Left lung (tissue), 10 donors: Measurements from ENCODE around the gene CNIH4. TPM values are rescaled to one million over a fixed set of nuclear protein-coding genes. Genes with fewer than 3 reads are reported as not detected.
A peak's percentile ranks its signal among the peaks of the same experiment; 100 is the strongest.

Experiments
- ATAC-seq: fragments of 200-7000 bp; cut with Tn5 transposase; one replicate; pipeline ENCODE4 v1.9.1; 2020; ENCODE audit warnings: moderate library complexity
- DNase-seq, 4 donors: peaks; one replicate each; pipeline ENCODE4 v3.0.0-alpha.2; 2013 to 2020
- H3K27ac ChIP-seq, 2 donors: fragments of 200-600 bp; sonication (generic) in 1 of 2; one replicate each; pipeline versions ENCODE4 v1.5.0 to v1.8.0; 2020 to 2021
- H3K27me3 ChIP-seq, 2 donors: fragments of 200-600 bp; sonication (generic) in 1 of 2; one replicate each; pipeline versions ENCODE4 v1.5.0 to v1.8.0; 2020 to 2021
- H3K36me3 ChIP-seq, 2 donors: fragments of 200-600 bp; sonication (generic) in 1 of 2; one replicate each; pipeline versions ENCODE4 v1.5.0 to v1.8.0; 2020 to 2021
- H3K4me1 ChIP-seq, 2 donors: fragments of 200-600 bp; one replicate each; pipeline ENCODE4 v1.8.0; 2021
- H3K4me3 ChIP-seq, 2 donors: fragments of 200-600 bp; sonication (generic) in 1 of 2; one replicate each; pipeline versions ENCODE4 v1.5.0 to v1.8.0; 2020 to 2021; ENCODE audit warnings: mild to moderate bottlenecking in 1 of 2
- H3K9me3 ChIP-seq, 2 donors: fragments of 200-600 bp; sonication (generic) in 1 of 2; one replicate each; pipeline versions ENCODE4 v1.5.0 to v1.8.0; 2020 to 2021
- CTCF ChIP-seq, 2 donors: fragments of 200-600 bp; sonication (generic) in 1 of 2; IDR thresholded peaks; one replicate each; pipeline versions ENCODE4 v1.5.0 to v1.8.0; 2021; ENCODE audit warnings: antibody characterized with exemption in 2 of 2
- intact Hi-C, 2 donors: fragments of 100-400 bp; cut with DNase I; formaldehyde crosslinking; loops; one replicate each; pipeline versions ENCODE4 v1.11.2 to v1.14.2; 2022
- polyA plus RNA-seq, 6 donors: library from polyadenylated mRNA; unstranded; fragments of 120-200 nt; gene quantifications; one replicate each; pipeline ENCODE4 v1.2.1, GENCODE V29; 2013; ENCODE audit not compliant: insufficient read length in 6 of 6
- total RNA-seq, 2 donors: library from RNA; stranded (reverse); fragmentation: NEBNext Ultra II Directional; extraction: Animal tissue kit (Norgen Biotek cat#: 25700); gene quantifications; one replicate each; pipeline ENCODE4 v1.2.1, GENCODE V29; 2021
- donor health status: DM: no; HTN: yes; CAD: no.
- donor health status: DM: no; HTN: no; CAD: no.

The CNIH4 gene
- total and polyA plus RNA-seq, 8 donors, result 34.3 to 87.4 (median 39.5) TPM

GRCh38 chr1:224329842-224330753 is 26.6 kb upstream of the CNIH4 start, which contains the start of gene NVL:
Gene NVL, minus strand, starts transcription at chr1:224330172. Its CDS starts 45 bp downstream, at chr1:224330127.
- H3K4me1 ChIP-seq, result peaks cover 6 to 40% of the 10 kb centered on the region in 2 donors
- no peaks in the 10 kb centered on the region for H3K9me3 ChIP-seq
- no peaks in the 10 kb centered on the region for H3K27me3 ChIP-seq
- TF ChIP-seq CTCF (IDR thresholded peaks at IDR 0.05), result no peak
- H3K27ac ChIP-seq, result peak within 1 kb of the TSS; percentile 93 to 94
- peak; percentile 95 for ATAC-seq
- H3K4me3 ChIP-seq, result peak within 1 kb of the TSS; percentile 66 to 88
- intact Hi-C loops, result loop anchor here in 1 of 2 donors (5.0 kb wide), 1 partner anchor 213 kb away; no protein-coding TSS in a partner anchor
- DNase-seq, result peak; percentile 88 to 93 (median 88)
- peaks cover 0 to 14% of the 10 kb centered on the region in 2 donors for H3K36me3 ChIP-seq

GRCh38 chr1:224331326-224331725 is 25.4 kb upstream of the CNIH4 start:
- Histone ChIP-seq H3K4me1 (peaks cover 6 to 40% of the 10 kb centered on the region in 2 donors), H3K27ac (no peak overlapping the region), H3K9me3 (no peaks in the 10 kb centered on the region), H3K36me3 (peaks cover 0 to 7% of the 10 kb centered on the region in 2 donors), H3K27me3 (no peaks in the 10 kb centered on the region), H3K4me3 (no peak overlapping the region)
- no peak for ATAC-seq
- no peak for TF ChIP-seq CTCF (IDR thresholded peaks at IDR 0.05)
- no peak for DNase-seq
- intact Hi-C loops, result loop anchor here in 1 of 2 donors (5.0 kb wide), 1 partner anchor 214 kb away; no protein-coding TSS in a partner anchor

GRCh38 chr1:224331824-224332223 is 24.9 kb upstream of the CNIH4 start:
- no peak for TF ChIP-seq CTCF (IDR thresholded peaks at IDR 0.05)
- no peaks in the 10 kb centered on the region for H3K27me3 ChIP-seq

GRCh38 chr1:224333309-224333926 is 23.3 kb upstream of the CNIH4 start:
- no peaks in the 10 kb centered on the region for H3K9me3 ChIP-seq
- ATAC-seq (peak; percentile 69), DNase-seq (peak in 2 of 4 donors; percentile 48 to 69)
- H3K27me3 ChIP-seq, result no peaks in the 10 kb centered on the region
- no peak overlapping the region for H3K27ac ChIP-seq
- peaks cover 5 to 32% of the 10 kb centered on the region in 2 donors for H3K4me1 ChIP-seq
- H3K4me3 ChIP-seq, result no peak overlapping the region
- intact Hi-C loops, result loop anchor here in 1 of 2 donors (5.0 kb wide), 1 partner anchor 216 kb away; no protein-coding TSS in a partner anchor
- H3K36me3 ChIP-seq, result no peaks in the 10 kb centered on the region
- TF ChIP-seq CTCF (IDR thresholded peaks at IDR 0.05), result peak; percentile 50 to 60

More at GRCh38 chr1:224331824-224332223, 24.9 kb upstream of the CNIH4 start:
- peaks cover 0 to 4% of the 10 kb centered on the region in 2 donors for H3K36me3 ChIP-seq
- ATAC-seq (no peak), DNase-seq (no peak)
- no peak overlapping the region for H3K27ac ChIP-seq
- intact Hi-C loops, result loop anchor here in 1 of 2 donors (5.0 kb wide), 1 partner anchor 215 kb away; no protein-coding TSS in a partner anchor
- H3K4me1 ChIP-seq, result peaks cover 6 to 40% of the 10 kb centered on the region in 2 donors
- H3K4me3 ChIP-seq, result no peak overlapping the region
- no peaks in the 10 kb centered on the region for H3K9me3 ChIP-seq
